HepG2 (cell line): Measurements from ENCODE around the gene HTRA2. TPM values are rescaled to one million over a fixed set of nuclear protein-coding genes. Genes with fewer than 3 reads are reported as not detected.
A peak's percentile ranks its signal among the peaks of the same experiment; 100 is the strongest.

ENCODE experiments used
- ATAC-seq: fragments of 200-7000 bp; cut with Tn5 transposase; 3 replicates; pipeline ENCODE4 v1.9.1; 2020; ENCODE audit warnings: mild to moderate bottlenecking, moderate library complexity
- BruUV-seq: library from RNA; stranded (reverse); fragments of 400-500 nt; replicated peaks from 2 replicates; lab custom pipeline; 2021; lab: Mats Ljungman, UMichigan
- CTCF ChIA-PET: fragments of 300-600 bp; formaldehyde crosslinking; extraction: SDS; loops from one replicate; lab custom pipeline; 2021; ENCODE audit warnings: low total read pairs, inconsistent platforms, low intra/inter-chr PET ratio; lab: Yijun Ruan, JAX
- POLR2A ChIA-PET: fragments of 350-600 bp; sonication (Branson Sonifier 250); formaldehyde crosslinking; loops from one replicate; lab custom pipeline; 2020; ENCODE audit warnings: antibody characterized with exemption, inconsistent platforms; lab: Yijun Ruan, JAX
- DNase-seq: peaks from one replicate; pipeline ENCODE4 v3.0.0-alpha.2; 2015; ENCODE audit warnings: low spot score
- FAIRE-seq: peaks from 3 replicates; lab custom pipeline; 2011; peaks lifted over from hg19 to GRCh38; lab: Jason Lieb, UNC
- H2AFZ ChIP-seq: one replicate; pipeline ENCODE4 v1.6.1; 2011; ENCODE audit warnings: low read length, inconsistent platforms
- H3K27ac ChIP-seq: fragments of 300-600 bp; 3 replicates; pipeline ENCODE4 v1.8.0; 2011; ENCODE audit warnings: mixed run types, mild to moderate bottlenecking, mixed read lengths, low read length, inconsistent platforms; ENCODE audit not compliant: insufficient read depth; ENCODE audit errors: extremely low read length
- H3K27me3 ChIP-seq, 2 experiments: fragments of 200-600 bp in 1 of 2; 2 replicates in 1 of 2; 3 replicates in 1 of 2; pipeline versions ENCODE4 v1.6.0 to v1.8.0; 2011; ENCODE audit warnings: low read length in 2 of 2, mild to moderate bottlenecking in 2 of 2, moderate library complexity in 2 of 2, inconsistent platforms in 1 of 2; ENCODE audit not compliant: insufficient read depth in 2 of 2, control insufficient read depth in 1 of 2
- H3K36me3 ChIP-seq, 2 experiments: fragments of 200-600 bp in 1 of 2; replicated peaks in 1 of 2; 2 replicates in 1 of 2; 3 replicates in 1 of 2; pipeline versions ENCODE4 v1.5.1 to v1.8.0; 2011; ENCODE audit warnings: low read length in 2 of 2, inconsistent platforms in 1 of 2; ENCODE audit not compliant: insufficient read depth in 2 of 2, control insufficient read depth in 1 of 2
- H3K4me1 ChIP-seq: 2 replicates; pipeline ENCODE4 v1.5.1; 2012; ENCODE audit warnings: low read length, inconsistent platforms; ENCODE audit not compliant: insufficient read depth
- H3K4me2 ChIP-seq: 2 replicates; pipeline ENCODE4 v1.6.0; 2011; ENCODE audit warnings: low read depth, low read length, inconsistent platforms
- H3K4me3 ChIP-seq, 3 experiments: fragments of 200-600 bp in 1 of 3; sonication (generic), shearing (Covaris generic) in 1 of 3; replicated peaks in 1 of 3; 2 replicates each; pipeline ENCODE4 v1.5.1; 2011 to 2016; ENCODE audit warnings: low read length in 3 of 3, inconsistent platforms in 2 of 3, low read depth in 2 of 3, mild to moderate bottlenecking in 2 of 3, control low read depth in 1 of 3, mixed read lengths in 1 of 3; ENCODE audit not compliant: insufficient read depth in 1 of 3
- H3K79me2 ChIP-seq: one replicate; pipeline ENCODE4 v1.6.1; 2011; ENCODE audit warnings: low read length, inconsistent platforms; ENCODE audit not compliant: insufficient read depth
- H3K9ac ChIP-seq: 2 replicates; pipeline ENCODE4 v1.6.0; 2011; ENCODE audit warnings: mild to moderate bottlenecking, low read depth, low read length, inconsistent platforms; ENCODE audit not compliant: insufficient read depth
- H3K9me3 ChIP-seq: 2 replicates; pipeline ENCODE4 v1.5.1; 2012; ENCODE audit warnings: mild to moderate bottlenecking, low read length
- H4K20me1 ChIP-seq: 2 replicates; pipeline ENCODE4 v1.6.0; 2011; ENCODE audit warnings: inconsistent platforms, mild to moderate bottlenecking, low read length, moderate library complexity; ENCODE audit not compliant: insufficient read depth
- ATF7-NPFF ChIP-seq: sonication (generic); formaldehyde crosslinking; IDR thresholded peaks from 2 replicates; pipeline ENCODE4 v1.8.1; 2023; ENCODE audit warnings: mild to moderate bottlenecking, low read depth, missing genetic modification reagents, moderate library complexity
- ATRX ChIP-seq: sonication (generic); formaldehyde crosslinking; IDR thresholded peaks from 2 replicates; pipeline ENCODE4 v1.4.0; 2020; ENCODE audit warnings: missing genetic modification reagents, borderline replicate concordance
- CENPT ChIP-seq: sonication (generic); formaldehyde crosslinking; IDR thresholded peaks from 2 replicates; pipeline ENCODE4 v1.8.0; 2022; ENCODE audit warnings: low read depth, mild to moderate bottlenecking, moderate library complexity, missing genetic modification reagents
- CSRNP1 ChIP-seq: sonication (generic); formaldehyde crosslinking; IDR thresholded peaks from 2 replicates; pipeline ENCODE4 v1.8.1; 2023; ENCODE audit warnings: mild to moderate bottlenecking, missing genetic modification reagents
- MAX ChIP-seq: IDR thresholded peaks from 2 replicates; pipeline ENCODE4 v1.6.1; 2012; ENCODE audit warnings: inconsistent platforms
- MYC ChIP-seq: sonication (generic); formaldehyde crosslinking; IDR thresholded peaks from 2 replicates; pipeline ENCODE4 v1.9.0; 2021; ENCODE audit warnings: missing genetic modification reagents, borderline replicate concordance
- NPAS2 ChIP-seq: sonication (generic); formaldehyde crosslinking; IDR thresholded peaks from 2 replicates; pipeline ENCODE4 v1.8.0; 2022; ENCODE audit warnings: mild to moderate bottlenecking, missing genetic modification reagents, borderline replicate concordance
- SIX1 ChIP-seq: sonication (generic); formaldehyde crosslinking; IDR thresholded peaks from 2 replicates; pipeline ENCODE4 v1.4.0; 2020; ENCODE audit warnings: missing genetic modification reagents, borderline replicate concordance
- TFDP1 ChIP-seq: IDR thresholded peaks from 2 replicates; pipeline ENCODE4 v1.6.1; 2016; ENCODE audit warnings: missing compliant biosample characterization, missing genetic modification reagents, borderline replicate concordance
- THAP11 ChIP-seq: IDR thresholded peaks from 2 replicates; pipeline ENCODE4 v1.6.1; 2016; ENCODE audit warnings: missing biosample characterization, missing genetic modification reagents
- ZKSCAN5 ChIP-seq: sonication (generic); formaldehyde crosslinking; IDR thresholded peaks from 2 replicates; pipeline ENCODE4 v1.5.1; 2020; ENCODE audit warnings: mild to moderate bottlenecking, missing genetic modification reagents
- ZNF253 ChIP-seq: sonication (generic); formaldehyde crosslinking; IDR thresholded peaks from 2 replicates; pipeline ENCODE4 v1.8.0; 2022; ENCODE audit warnings: mild to moderate bottlenecking, missing genetic modification reagents, borderline replicate concordance
- ZNF660 ChIP-seq: sonication (generic); formaldehyde crosslinking; IDR thresholded peaks from 2 replicates; pipeline ENCODE4 v1.5.1; 2020; ENCODE audit warnings: mild to moderate bottlenecking, low read depth, missing genetic modification reagents, borderline replicate concordance
- ZNF792 ChIP-seq: IDR thresholded peaks from 2 replicates; pipeline ENCODE4 v1.6.1; 2016
- ZNF83 ChIP-seq: sonication (generic); formaldehyde crosslinking; IDR thresholded peaks from 2 replicates; pipeline ENCODE4 v1.4.0; 2020; ENCODE audit warnings: missing genetic modification reagents, mild to moderate bottlenecking, borderline replicate concordance
- WGBS: methylation state at CpG from one replicate; pipeline ENCODE4 v1.1.6; 2017; ENCODE audit warnings: low lambda C conversion rate; 5-methylcytosine and 5-hydroxymethylcytosine counted together
- in situ Hi-C: cut with HindIII; loops from 2 replicates; pipeline ENCODE4 v1.10.0; 2017; ENCODE audit warnings: low pct_unique_long_range_greater_than_20kb; ENCODE audit not compliant: extremely low pct_ligation_motif_present
- intact Hi-C: fragments of 100-400 bp; cut with micrococcal nuclease; formaldehyde crosslinking; loops from one replicate; pipeline ENCODE4 v1.10.0; 2022; ENCODE audit not compliant: unreplicated experiment
- polyA plus RNA-seq, 8 experiments: library from polyadenylated mRNA; depleted of rRNA in 3 of 8; stranded (reverse) in 7 of 8; unstranded in 1 of 8; fragments of >200 nt; fragmentation: Illumina TruSeq in 4 of 8; extraction: Trizol in 4 of 8; gene quantifications; 2 replicates each; pipeline versions ENCODE4 v1.2.1 to v1.2.3, GENCODE V29; 2011 to 2016; ENCODE audit warnings: low read depth in 4 of 8, missing spikeins in 1 of 8, mixed read lengths in 1 of 8; ENCODE audit not compliant: insufficient read depth in 1 of 8
- total RNA-seq, 5 experiments: library from RNA; depleted of rRNA; stranded (reverse); fragments of >200 nt; fragmentation: Illumina TruSeq; extraction: Trizol; gene quantifications; 2 replicates each; pipeline ENCODE4 v1.2.3, GENCODE V29; 2016; ENCODE audit warnings: low read depth in 1 of 5
- TF ChIP-seq, protein P1 (sequence below): fragments of 450-650 bp; IDR thresholded peaks from 2 replicates; pipeline ENCODE4 v1.6.1; 2016
- TF ChIP-seq, protein P2 (sequence below): IDR thresholded peaks from 2 replicates; pipeline ENCODE4 v1.6.1; 2018; ENCODE audit warnings: missing genetic modification reagents

The HTRA2 gene
- total and polyA plus RNA-seq, 2 of the 13 experiments (the other 11 are each of a cell fraction or from before 2014, with no cell fraction given), result 47.7 to 50.3 TPM

DNA sequence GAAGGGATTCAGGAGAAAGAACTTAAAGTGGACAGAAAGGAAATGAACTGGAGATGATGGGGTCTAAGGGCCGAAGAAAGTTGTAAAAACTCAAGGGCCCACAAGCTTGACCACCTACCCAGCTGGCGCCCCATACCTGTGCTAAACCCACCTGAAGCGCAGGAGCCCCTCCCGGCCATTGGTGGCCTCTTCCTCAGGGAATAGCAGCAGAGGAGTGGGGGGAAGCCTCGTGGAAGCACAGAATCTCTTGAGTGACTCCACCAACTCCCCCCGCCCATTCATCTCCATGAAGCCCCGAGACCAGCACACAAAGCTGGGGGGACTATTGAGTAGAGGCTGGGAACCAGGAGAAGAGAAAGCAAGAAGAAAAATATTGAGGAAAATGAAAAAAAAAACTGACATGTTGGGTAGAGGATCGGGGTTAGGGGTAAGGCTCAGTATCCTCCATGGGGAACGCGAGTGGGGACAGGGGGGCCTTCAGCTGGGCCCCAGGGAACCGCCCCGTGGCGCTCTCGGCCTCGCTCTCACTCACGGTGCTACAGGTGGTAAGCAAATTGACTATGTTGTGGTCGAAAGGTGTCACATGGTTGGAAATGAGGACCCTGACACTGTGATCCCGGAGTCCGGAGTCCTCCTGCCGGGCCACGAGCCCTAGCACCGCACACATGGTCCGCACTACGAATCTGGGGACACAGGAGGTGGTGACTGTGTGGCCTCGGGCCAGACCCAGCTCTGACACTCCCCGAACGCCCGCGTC is 955 bp upstream of the HTRA2 start:
- H3K27me3 ChIP-seq, result no peaks in the 10 kb centered on the region; a peak in 1 of 5 replicates
- no peaks in the 10 kb centered on the region for H3K9me3 ChIP-seq
- H3K4me1 ChIP-seq, result peaks cover 63% of the 10 kb centered on the region
- peaks cover 19 to 33% of the 10 kb centered on the region in 2 experiments for H3K36me3 ChIP-seq
- POLR2A ChIA-PET, result interaction anchor here (0.6 to 5.9 kb wide), 20 partner anchors 10 to 261 kb away, joined by 3 to 93 read pairs (median 8); partner anchors contain the start of genes CCDC142, INO80B, LBX2 and LOXL3
- peak; percentile 49 for DNase-seq
- in situ Hi-C loops (no loop called here), intact Hi-C loops (loop anchor here (1.0 to 2.0 kb wide), 5 partner anchors 21 to 70 kb away; partner anchors contain the start of genes MRPL53, PCGF1, TTC31 and WBP1)
- CTCF ChIA-PET, result interaction anchor here (1.5 to 1.9 kb wide), 2 partner anchors 22 to 46 kb away, joined by 3 to 5 read pairs; partner anchors contain the start of genes CCDC142, PCGF1 and TTC31
- H3K4me2 ChIP-seq, result peak overlapping the region; percentile 94
- peak overlapping the region; percentile 84 to 100 (median 100) for H3K4me3 ChIP-seq
- FAIRE-seq, result no peak
- H3K79me2 ChIP-seq, result peaks cover 50% of the 10 kb centered on the region
- 7% methylated on average over 25 of the region's 29 CpGs for WGBS
- H2AFZ ChIP-seq, result no peak overlapping the region
- no TSS peak for BruUV-seq
- ATAC-seq, result peak; percentile 20
- H4K20me1 ChIP-seq, result no peaks in the 10 kb centered on the region
- peak overlapping the region; percentile 99 for H3K9ac ChIP-seq
- H3K27ac ChIP-seq, result peak overlapping the region; percentile 95
- TF ChIP-seq ZKSCAN5 (no peak), CSRNP1 (CRISPR knock-in tag) (0 out of 2 replicates have a peak, but pooled peaks have one; percentile 64), ATRX (CRISPR knock-in tag) (no peak), NPAS2 (CRISPR knock-in tag) (0 out of 2 replicates have a peak, but pooled peaks have one; percentile 78), ATF7-NPFF (CRISPR knock-in tag) (0 out of 2 replicates have a peak, but pooled peaks have one; percentile 34), CENPT (CRISPR knock-in tag) (peak; percentile 75; the same call in 1 of the 2 replicates), ZNF660 (CRISPR knock-in tag) (no peak), MAX (peak; percentile 91), SIX1 (CRISPR knock-in tag) (no peak), MYC (peak; percentile 86; the same call in 1 of the 2 replicates), THAP11 (CRISPR knock-in tag) (no peak), ZNF83 (CRISPR knock-in tag) (0 out of 2 replicates have a peak, but pooled peaks have one; percentile 22), ZNF253 (0 out of 2 replicates have a peak, but pooled peaks have one; percentile 66), ZNF792 (CRISPR knock-in tag) (0 out of 2 replicates have a peak, but pooled peaks have one; percentile 0), TFDP1 (0 out of 2 replicates have a peak, but pooled peaks have one; percentile 17)
- TF ChIP-seq, protein P1, sequence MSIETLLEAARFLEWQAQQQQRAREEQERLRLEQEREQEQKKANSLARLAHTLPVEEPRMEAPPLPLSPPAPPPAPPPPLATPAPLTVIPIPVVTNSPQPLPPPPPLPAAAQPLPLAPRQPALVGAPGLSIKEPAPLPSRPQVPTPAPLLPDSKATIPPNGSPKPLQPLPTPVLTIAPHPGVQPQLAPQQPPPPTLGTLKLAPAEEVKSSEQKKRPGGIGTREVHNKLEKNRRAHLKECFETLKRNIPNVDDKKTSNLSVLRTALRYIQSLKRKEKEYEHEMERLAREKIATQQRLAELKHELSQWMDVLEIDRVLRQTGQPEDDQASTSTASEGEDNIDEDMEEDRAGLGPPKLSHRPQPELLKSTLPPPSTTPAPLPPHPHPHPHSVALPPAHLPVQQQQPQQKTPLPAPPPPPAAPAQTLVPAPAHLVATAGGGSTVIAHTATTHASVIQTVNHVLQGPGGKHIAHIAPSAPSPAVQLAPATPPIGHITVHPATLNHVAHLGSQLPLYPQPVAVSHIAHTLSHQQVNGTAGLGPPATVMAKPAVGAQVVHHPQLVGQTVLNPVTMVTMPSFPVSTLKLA, result peak; percentile 70
- TF ChIP-seq, protein P2, sequence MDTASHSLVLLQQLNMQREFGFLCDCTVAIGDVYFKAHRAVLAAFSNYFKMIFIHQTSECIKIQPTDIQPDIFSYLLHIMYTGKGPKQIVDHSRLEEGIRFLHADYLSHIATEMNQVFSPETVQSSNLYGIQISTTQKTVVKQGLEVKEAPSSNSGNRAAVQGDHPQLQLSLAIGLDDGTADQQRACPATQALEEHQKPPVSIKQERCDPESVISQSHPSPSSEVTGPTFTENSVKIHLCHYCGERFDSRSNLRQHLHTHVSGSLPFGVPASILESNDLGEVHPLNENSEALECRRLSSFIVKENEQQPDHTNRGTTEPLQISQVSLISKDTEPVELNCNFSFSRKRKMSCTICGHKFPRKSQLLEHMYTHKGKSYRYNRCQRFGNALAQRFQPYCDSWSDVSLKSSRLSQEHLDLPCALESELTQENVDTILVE (CRISPR knock-in tag), result no peak
